NOMO-1 treated with DMSO at 0.1 percent for 48 hours (cell line): ENCODE measurements around the gene LRMDA.

Experiments
- DNase-seq: peaks from one replicate; lab custom pipeline; 2025; ENCODE audit not compliant: unreplicated experiment; lab: John Stamatoyannopoulos, UW

LRMDA gene

DNA sequence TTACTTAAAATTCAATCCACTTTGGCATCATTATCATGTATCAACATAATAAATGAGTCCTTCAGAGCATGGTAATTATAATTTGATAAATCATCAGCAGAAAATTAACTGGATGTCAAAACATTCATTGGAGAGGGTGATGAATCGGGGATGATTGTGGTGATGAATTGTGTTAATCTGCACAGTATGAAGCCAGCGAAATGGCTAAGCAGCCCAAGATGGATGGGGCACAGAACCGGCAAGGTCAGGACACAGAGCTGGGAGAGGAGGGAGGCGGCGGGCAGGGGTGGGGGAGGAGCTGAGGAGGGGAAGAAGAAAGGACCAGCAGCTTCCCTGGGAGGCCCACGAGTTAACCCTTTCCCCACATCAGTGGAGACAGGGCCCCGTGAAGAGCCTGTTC, 536.1 kb downstream of the LRMDA start:
- no peak for DNase-seq

- no peak for DNase-seq
Observed at GRCh38 chr10:75969031-75969430, 537.6 kb downstream of the LRMDA start.

- no peak for DNase-seq
Observed at GRCh38 chr10:75971402-75972211, 540.2 kb downstream of the LRMDA start.

DNA sequence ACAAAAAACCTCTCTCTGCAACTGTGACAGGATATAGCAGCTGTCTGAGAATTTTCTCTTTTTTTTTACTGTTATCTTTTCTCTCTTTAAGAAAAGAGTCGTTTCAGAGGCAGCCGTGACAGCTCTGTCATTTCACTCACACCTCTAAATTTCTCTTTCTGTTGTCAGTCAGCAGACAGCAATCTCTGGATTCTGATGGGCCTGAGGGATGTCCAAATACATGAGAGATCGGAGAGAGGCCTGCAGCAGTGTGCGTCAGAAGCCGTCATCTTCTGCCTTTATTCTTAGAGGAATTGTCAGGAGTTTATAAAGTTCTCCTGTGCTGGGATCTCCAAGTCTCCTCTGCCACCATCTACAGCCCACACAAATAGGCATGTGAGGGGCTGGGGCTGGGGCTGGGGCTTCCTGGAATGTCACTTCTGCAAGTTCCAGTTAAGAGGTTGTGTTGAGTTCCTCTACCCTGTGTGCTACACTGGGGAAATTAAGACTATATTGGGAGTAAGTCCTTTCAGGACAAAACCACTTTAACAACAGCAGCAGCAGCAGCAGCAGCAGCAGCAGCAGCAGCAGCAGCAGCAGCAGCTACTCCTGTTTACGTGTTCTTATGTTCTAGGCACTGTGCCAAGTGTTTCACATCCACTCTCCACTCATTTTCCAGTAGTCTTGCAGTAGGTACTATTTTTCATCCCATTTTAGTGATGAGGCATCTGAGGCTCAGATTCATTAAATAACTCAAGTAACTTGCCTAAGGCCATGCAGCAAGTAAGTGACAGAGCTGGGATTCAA, 541.3 kb downstream of the LRMDA start:
- no peak for DNase-seq

- DNase-seq = no peak
Observed at GRCh38 chr10:75974080-75974479, 542.7 kb downstream of the LRMDA start.

GRCh38 chr10:75976681-75977080, 545.3 kb downstream of the LRMDA start:
- no peak for DNase-seq

GRCh38 chr10:75977139-75977538, 545.7 kb downstream of the LRMDA start:
- no peak for DNase-seq

DNA sequence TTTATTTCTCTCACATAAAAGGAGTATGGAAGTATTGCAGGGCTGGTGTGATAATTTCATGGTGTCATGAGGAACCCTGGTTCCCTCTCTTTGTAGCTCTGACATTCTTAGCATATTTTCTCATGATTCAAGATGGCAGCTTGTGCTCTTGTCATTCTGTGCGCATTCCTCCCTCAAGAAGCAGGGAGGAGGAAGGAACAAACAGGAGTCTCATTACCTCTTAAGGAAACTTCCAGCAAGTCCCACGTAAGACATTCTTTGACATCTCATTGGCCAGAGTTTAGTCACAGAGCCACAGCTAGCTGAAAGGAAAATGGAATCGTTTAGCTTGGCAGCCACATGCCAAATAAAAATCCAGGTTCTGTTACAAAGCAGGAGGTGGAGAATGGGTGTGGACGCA, 546.8 kb downstream of the LRMDA start:
- DNase-seq = no peak

DNA sequence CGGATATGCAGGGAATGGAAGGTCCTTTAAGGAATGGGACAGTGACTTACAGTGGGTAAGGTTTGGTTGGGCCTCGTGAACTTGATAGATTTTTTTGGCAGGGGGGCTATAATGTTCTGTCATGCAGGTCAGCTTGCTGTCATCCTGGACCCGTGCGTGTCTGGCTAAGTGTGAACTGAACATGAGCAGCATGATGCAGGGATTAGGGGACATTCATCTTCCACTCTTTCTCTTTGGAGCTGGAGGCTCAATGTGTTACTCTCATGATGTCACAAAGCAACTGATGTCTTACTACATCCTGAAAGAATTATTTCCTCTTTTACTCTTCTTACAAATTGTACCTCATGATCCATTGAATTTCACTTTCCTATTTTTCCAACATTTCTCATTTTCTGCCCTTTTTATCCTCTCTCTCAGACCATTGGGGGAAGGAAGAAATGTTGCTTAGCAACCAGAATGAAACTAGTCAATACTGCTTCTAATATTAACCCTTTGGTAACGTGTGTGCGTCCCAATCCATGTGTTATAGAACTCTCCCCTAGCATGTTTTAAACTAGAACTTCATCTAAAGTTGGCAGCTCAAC, 549.1 kb downstream of the LRMDA start:
- DNase-seq = no peak

GRCh38 chr10:75982611-75983369, 551.4 kb downstream of the LRMDA start:
- no peak for DNase-seq

DNA sequence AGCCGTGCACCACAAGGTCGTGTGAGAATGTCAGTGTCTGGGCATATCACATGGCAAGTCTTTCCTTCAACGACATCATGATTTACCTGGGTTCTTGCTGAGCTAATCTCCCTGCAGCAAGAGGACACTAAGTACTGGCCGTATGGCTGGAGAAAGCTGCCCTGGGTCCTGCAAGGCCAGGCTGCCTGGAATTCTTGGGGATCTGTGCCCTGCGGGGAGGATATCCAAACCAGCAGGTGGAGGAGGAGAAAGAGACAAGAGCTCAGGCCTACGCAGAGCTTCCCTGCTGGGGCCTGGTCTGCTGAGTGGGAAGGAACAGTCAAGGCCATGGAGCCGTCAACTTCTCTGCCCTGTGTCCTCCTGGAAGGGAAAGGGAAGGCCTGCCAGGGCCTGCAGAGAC, 552.6 kb downstream of the LRMDA start:
- no peak for DNase-seq

GRCh38 chr10:75987616-75988015, 556.2 kb downstream of the LRMDA start:
- DNase-seq = no peak

- DNase-seq = no peak
Observed at GRCh38 chr10:75994357-75995040, 563.1 kb downstream of the LRMDA start.

DNA sequence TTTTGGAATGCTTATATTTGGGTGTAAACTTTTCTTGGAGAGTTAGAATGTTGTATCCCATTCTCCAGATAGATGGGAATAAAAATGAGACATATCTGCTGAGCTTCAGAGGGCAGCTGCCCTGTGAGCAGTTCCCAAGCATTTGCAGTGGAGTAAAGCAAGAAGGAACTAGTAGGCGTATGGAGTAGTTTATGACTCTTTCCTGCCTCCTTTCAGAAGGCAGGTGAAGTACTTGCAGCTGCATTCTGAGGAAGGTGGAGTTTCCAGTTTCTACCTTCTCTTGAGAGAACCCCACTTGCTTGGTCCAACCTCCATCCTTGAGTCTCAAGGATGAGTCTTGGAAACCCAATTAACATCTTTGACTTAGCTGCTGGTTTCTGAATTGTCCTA, 563.6 kb downstream of the LRMDA start:
- DNase-seq = no peak

DNA sequence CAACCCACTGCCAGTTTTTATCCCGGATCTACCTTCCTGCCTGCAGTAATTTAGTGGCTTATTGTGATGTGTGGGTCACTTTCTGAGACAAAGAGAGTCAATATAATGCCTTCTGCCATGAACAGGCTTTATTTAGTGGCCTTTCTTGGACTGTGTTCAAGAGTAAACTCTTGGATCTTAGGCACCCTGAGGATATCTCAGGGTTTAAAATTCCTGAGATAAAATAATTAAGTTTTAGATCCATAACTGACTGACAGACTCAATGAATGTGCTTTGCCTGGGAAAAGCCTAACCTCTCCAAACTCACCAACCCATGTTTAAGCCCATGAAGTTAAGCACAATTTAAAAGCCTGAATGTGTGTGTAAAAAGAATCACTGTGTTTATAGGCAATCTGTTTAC, 564.3 kb downstream of the LRMDA start:
- no peak for DNase-seq

- no peak for DNase-seq
Observed at GRCh38 chr10:75999001-75999400, 567.6 kb downstream of the LRMDA start.

GRCh38 chr10:75999515-76000209, 568.2 kb downstream of the LRMDA start:
- no peak for DNase-seq

DNA sequence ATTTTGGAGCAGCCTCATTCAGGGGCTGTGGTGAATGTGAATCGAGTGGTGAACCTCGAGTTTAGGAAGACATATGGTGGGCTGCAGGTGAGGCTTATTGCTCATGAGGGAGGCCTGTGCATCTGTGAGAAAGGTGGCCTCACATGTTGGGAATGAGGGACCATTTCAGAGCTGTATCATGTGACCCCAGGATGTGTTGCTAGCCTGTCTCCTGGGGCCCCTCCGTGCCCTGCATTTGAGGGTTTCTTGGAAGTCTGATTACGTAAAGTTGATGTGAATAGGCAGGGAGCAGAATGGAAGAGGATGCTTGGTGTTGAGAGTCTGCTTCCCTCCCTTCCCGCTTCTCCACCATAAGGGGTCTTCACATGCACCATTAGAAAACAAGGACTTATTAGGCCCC, 569.1 kb downstream of the LRMDA start:
- no peak for DNase-seq

DNA sequence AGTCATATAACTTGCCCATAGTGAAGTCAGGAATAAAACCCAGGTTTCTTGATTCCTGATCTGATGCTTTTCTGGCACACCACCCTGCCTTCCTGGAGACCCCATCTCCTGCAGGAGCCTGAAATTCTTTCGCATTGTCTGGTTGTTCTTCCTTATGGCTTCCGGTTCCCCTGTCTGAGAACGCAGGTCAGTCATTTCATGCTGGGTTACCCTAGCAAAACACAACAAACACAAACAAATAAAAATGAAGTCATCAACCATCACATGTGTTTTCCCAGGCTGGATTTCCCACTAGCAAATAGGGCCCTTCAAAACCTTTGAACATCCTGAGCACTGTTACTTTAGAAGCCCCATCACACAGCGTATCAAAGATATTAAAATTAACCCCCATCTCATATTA, 569.6 kb downstream of the LRMDA start:
- no peak for DNase-seq

DNA sequence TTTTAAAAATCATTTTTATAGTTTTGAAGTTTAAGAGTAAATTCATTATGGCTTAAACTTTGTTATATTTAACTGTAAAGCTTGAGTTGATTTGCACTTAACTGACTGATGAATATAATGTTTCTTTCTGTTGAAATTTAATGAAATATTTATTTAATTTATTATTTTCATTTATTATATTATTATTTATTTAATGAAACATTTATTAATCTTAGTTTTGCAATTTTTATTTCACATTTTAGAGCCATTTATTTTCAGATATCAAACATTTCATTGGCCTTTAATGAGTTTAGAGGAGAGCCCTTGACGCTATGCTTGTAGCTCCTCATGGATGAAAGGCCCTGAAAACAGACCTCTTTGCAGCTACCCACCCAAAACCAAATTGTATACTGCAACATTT, 570.0 kb downstream of the LRMDA start:
- no peak for DNase-seq
